Activated naive CD4-positive, alpha-beta T cell treated with anti-CD3 and anti-CD28 coated beads for 36 hours (primary cell): ENCODE results near the gene PEX19. TPM values are rescaled to one million over a fixed set of nuclear protein-coding genes. Genes with fewer than 3 reads are reported as not detected.

Source experiments
- CTCF ChIA-PET: fragments of 350-600 bp; sonication (Branson Sonifier 250); formaldehyde crosslinking; loops from one replicate; lab custom pipeline; 2021; ENCODE audit warnings: antibody characterized with exemption; lab: Charles Lee
- DNase-seq: peaks from one replicate; pipeline ENCODE4 v3.0.0-alpha.2; 2020
- H3K27ac Mint-ChIP-seq: one replicate; pipeline ENCODE4 v1.8.0; 2021; ENCODE audit warnings: mild to moderate bottlenecking, mixed read lengths
- H3K27me3 Mint-ChIP-seq: one replicate; pipeline ENCODE4 v1.8.0; 2021; ENCODE audit warnings: low read depth, mixed read lengths
- H3K36me3 Mint-ChIP-seq: one replicate; pipeline ENCODE4 v1.8.0; 2021; ENCODE audit warnings: low read depth, mixed read lengths
- H3K4me1 Mint-ChIP-seq: one replicate; pipeline ENCODE4 v1.8.0; 2021; ENCODE audit warnings: low read depth, mixed read lengths
- H3K4me3 Mint-ChIP-seq: one replicate; pipeline ENCODE4 v1.8.0; 2021; ENCODE audit warnings: mild to moderate bottlenecking, moderate library complexity, mixed read lengths
- H3K9me3 Mint-ChIP-seq: one replicate; pipeline ENCODE4 v1.8.0; 2021; ENCODE audit warnings: mixed read lengths
- intact Hi-C: fragments of 100-400 bp; cut with micrococcal nuclease; formaldehyde crosslinking; loops from one replicate; pipeline ENCODE4 v1.15.1; 2023
- total RNA-seq, 2 experiments: library from RNA; stranded (reverse); gene quantifications; one replicate each; pipeline ENCODE4 v1.2.3, GENCODE V29; 2021

PEX19 gene
- total RNA-seq: 10 to 100 TPM; 58.3 to 65.4 TPM

DNA sequence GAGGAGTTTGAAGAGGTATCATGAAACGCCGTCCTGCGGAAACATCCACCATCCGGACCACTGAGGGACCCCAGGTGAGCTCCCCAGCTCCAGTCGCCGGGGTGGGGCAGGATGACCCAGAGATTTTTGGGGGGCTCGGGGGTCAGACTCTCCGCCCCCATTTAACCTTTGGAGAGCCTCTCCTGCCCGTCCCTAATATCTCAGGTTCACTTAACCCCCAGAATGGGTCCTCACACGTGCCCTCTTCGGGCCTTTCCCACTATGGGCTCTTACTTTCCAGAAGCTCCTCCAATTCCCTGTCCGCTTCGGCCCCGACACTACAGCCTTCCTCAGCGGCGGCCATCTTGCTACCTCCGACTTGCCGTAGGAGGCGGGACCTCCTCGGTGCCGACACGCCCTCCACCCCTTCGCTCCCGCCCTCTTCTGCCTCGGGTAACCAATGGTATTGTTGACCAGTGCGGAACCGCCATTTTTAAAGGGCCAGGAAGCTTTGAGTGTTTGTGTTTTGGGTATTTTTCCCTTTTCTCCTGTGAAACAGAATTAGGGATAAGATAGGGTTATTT is at the start of gene PEX19:
PEX19 (minus strand) TSS at position 352 of the 563 bp plus-strand sequence; CDS start at position 343, 9 bp downstream.
- H3K27ac Mint-ChIP-seq: peak within 1 kb of the TSS; percentile 87
- H3K9me3 Mint-ChIP-seq: no peaks in the 10 kb centered on the region
- peaks cover 18% of the 10 kb centered on the region for H3K4me1 Mint-ChIP-seq
- intact Hi-C loops: loop anchor here (1.0 kb wide), 3 partner anchors 24 to 187 kb away; partner anchors contain the start of gene IGSF8
- CTCF ChIA-PET: interaction anchor here (0.5 to 2.4 kb wide), 8 partner anchors 9 to 199 kb away, joined by 3 to 11 read pairs (median 5); partner anchors contain the start of gene CASQ1
- peak within 1 kb of the TSS; percentile 98 for H3K4me3 Mint-ChIP-seq
- peaks cover 14% of the 10 kb centered on the region for H3K36me3 Mint-ChIP-seq
- H3K27me3 Mint-ChIP-seq: no peaks in the 10 kb centered on the region
- peak; percentile 97 for DNase-seq

DNA sequence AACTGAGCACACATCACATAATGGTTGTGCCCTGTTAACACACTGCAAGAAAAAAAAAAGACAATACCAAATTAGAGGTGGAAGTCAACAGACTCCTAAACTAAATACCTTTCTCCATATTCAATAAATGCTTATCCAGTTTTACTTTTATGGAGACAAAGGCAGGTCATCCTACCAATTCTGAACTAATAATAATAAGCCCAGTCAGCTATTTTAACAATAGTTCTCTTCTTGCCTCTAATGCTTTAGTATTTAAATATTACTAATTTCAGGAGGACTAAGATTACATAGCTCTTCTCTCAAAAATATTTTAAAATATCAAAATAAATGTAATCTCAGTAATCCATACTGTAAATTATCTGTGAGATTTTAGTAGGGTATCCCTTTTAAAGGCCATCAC is 47.6 kb upstream of the PEX19 start:
- Mint-ChIP-seq H3K9me3 (no peaks in the 10 kb centered on the region), H3K36me3 (peaks cover 25% of the 10 kb centered on the region), H3K4me3 (no peak overlapping the region), H3K27ac (no peak overlapping the region), H3K27me3 (no peaks in the 10 kb centered on the region), H3K4me1 (no peaks in the 10 kb centered on the region)
- DNase-seq: no peak
- CTCF ChIA-PET: interaction anchor here (0.6 to 2.8 kb wide), 5 partner anchors 16 to 232 kb away, joined by 3 to 11 read pairs (median 3); no protein-coding TSS in a partner anchor
- intact Hi-C loops: no loop called here

- DNase-seq: no peak
- H3K27me3 Mint-ChIP-seq: no peaks in the 10 kb centered on the region
- H3K4me3 Mint-ChIP-seq: no peak overlapping the region
- H3K27ac Mint-ChIP-seq: no peak overlapping the region
- no peaks in the 10 kb centered on the region for H3K4me1 Mint-ChIP-seq
- peaks cover 31% of the 10 kb centered on the region for H3K36me3 Mint-ChIP-seq
- CTCF ChIA-PET: interaction anchor here (1.0 to 1.4 kb wide), 2 partner anchors 10 to 39 kb away, joined by 3 read pairs; no protein-coding TSS in a partner anchor
- no peaks in the 10 kb centered on the region for H3K9me3 Mint-ChIP-seq
- intact Hi-C loops: no loop called here
Observed at GRCh38 chr1:160330119-160330518, 45.2 kb upstream of the PEX19 start.

- intact Hi-C loops: no loop called here
- H3K36me3 Mint-ChIP-seq: peaks cover 30% of the 10 kb centered on the region
- H3K4me1 Mint-ChIP-seq: no peaks in the 10 kb centered on the region
- H3K27ac Mint-ChIP-seq: no peak overlapping the region
- CTCF ChIA-PET: interaction anchor here (0.8 to 1.7 kb wide), 4 partner anchors 18 to 48 kb away, joined by 3 to 5 read pairs (median 4); no protein-coding TSS in a partner anchor
- no peak overlapping the region for H3K4me3 Mint-ChIP-seq
- no peaks in the 10 kb centered on the region for H3K27me3 Mint-ChIP-seq
- DNase-seq: no peak
- no peaks in the 10 kb centered on the region for H3K9me3 Mint-ChIP-seq
Observed at GRCh38 chr1:160328184-160328583, 43.3 kb upstream of the PEX19 start.

- peaks cover 5% of the 10 kb centered on the region for H3K4me1 Mint-ChIP-seq
- H3K36me3 Mint-ChIP-seq: peaks cover 38% of the 10 kb centered on the region
- H3K9me3 Mint-ChIP-seq: no peaks in the 10 kb centered on the region
- H3K27ac Mint-ChIP-seq: no peak overlapping the region
- intact Hi-C loops: no loop called here
- no peak overlapping the region for H3K4me3 Mint-ChIP-seq
- no peaks in the 10 kb centered on the region for H3K27me3 Mint-ChIP-seq
- no peak for DNase-seq
- CTCF ChIA-PET: no interaction called here
Observed at GRCh38 chr1:160326418-160326817, 41.5 kb upstream of the PEX19 start.

GRCh38 chr1:160325252-160325651 is 40.3 kb upstream of the PEX19 start:
- no peak for DNase-seq
- no peaks in the 10 kb centered on the region for H3K9me3 Mint-ChIP-seq
- peaks cover 41% of the 10 kb centered on the region for H3K36me3 Mint-ChIP-seq
- H3K4me3 Mint-ChIP-seq: no peak overlapping the region
- no peaks in the 10 kb centered on the region for H3K27me3 Mint-ChIP-seq
- peaks cover 12% of the 10 kb centered on the region for H3K4me1 Mint-ChIP-seq
- intact Hi-C loops: no loop called here
- H3K27ac Mint-ChIP-seq: no peak overlapping the region
- CTCF ChIA-PET: interaction anchor here (0.7 kb wide), 1 partner anchor 34 kb away, joined by 3 read pairs; no protein-coding TSS in a partner anchor

- H3K27me3 Mint-ChIP-seq: no peaks in the 10 kb centered on the region
- no peak overlapping the region for H3K27ac Mint-ChIP-seq
- peaks cover 17% of the 10 kb centered on the region for H3K4me1 Mint-ChIP-seq
- intact Hi-C loops: no loop called here
- CTCF ChIA-PET: no interaction called here
- no peak for DNase-seq
- no peak overlapping the region for H3K4me3 Mint-ChIP-seq
- H3K9me3 Mint-ChIP-seq: no peaks in the 10 kb centered on the region
- peaks cover 47% of the 10 kb centered on the region for H3K36me3 Mint-ChIP-seq
Observed at GRCh38 chr1:160322831-160323230, 37.9 kb upstream of the PEX19 start.

- H3K27ac Mint-ChIP-seq: peak overlapping the region; percentile 25
- peaks cover 9% of the 10 kb centered on the region for H3K9me3 Mint-ChIP-seq
- CTCF ChIA-PET: interaction anchor here (0.9 to 1.0 kb wide), 2 partner anchors 17 to 24 kb away, joined by 3 read pairs; no protein-coding TSS in a partner anchor
Observed at GRCh38 chr1:160315359-160315758, 30.4 kb upstream of the PEX19 start.

GRCh38 chr1:160309571-160309970 is 24.6 kb upstream of the PEX19 start:
- Mint-ChIP-seq H3K4me3 (no peak overlapping the region), H3K27ac (no peak overlapping the region), H3K36me3 (peaks cover 43% of the 10 kb centered on the region), H3K4me1 (no peaks in the 10 kb centered on the region), H3K9me3 (no peaks in the 10 kb centered on the region), H3K27me3 (no peaks in the 10 kb centered on the region)
- DNase-seq: no peak
- CTCF ChIA-PET: no interaction called here
- intact Hi-C loops: no loop called here

More at GRCh38 chr1:160315359-160315758, 30.4 kb upstream of the PEX19 start:
- Mint-ChIP-seq H3K27me3 (no peaks in the 10 kb centered on the region), H3K4me1 (peaks cover 11% of the 10 kb centered on the region), H3K36me3 (peaks cover 69% of the 10 kb centered on the region), H3K4me3 (no peak overlapping the region)
- intact Hi-C loops: no loop called here
- no peak for DNase-seq

GRCh38 chr1:160309185-160309557 is 24.2 kb upstream of the PEX19 start:
- Mint-ChIP-seq H3K4me1 (no peaks in the 10 kb centered on the region), H3K9me3 (no peaks in the 10 kb centered on the region), H3K27ac (no peak overlapping the region), H3K36me3 (peaks cover 40% of the 10 kb centered on the region), H3K4me3 (no peak overlapping the region), H3K27me3 (no peaks in the 10 kb centered on the region)
- CTCF ChIA-PET: interaction anchor here (0.9 kb wide), 1 partner anchor 22 kb away, joined by 3 read pairs; no protein-coding TSS in a partner anchor
- no peak for DNase-seq
- intact Hi-C loops: no loop called here

DNA sequence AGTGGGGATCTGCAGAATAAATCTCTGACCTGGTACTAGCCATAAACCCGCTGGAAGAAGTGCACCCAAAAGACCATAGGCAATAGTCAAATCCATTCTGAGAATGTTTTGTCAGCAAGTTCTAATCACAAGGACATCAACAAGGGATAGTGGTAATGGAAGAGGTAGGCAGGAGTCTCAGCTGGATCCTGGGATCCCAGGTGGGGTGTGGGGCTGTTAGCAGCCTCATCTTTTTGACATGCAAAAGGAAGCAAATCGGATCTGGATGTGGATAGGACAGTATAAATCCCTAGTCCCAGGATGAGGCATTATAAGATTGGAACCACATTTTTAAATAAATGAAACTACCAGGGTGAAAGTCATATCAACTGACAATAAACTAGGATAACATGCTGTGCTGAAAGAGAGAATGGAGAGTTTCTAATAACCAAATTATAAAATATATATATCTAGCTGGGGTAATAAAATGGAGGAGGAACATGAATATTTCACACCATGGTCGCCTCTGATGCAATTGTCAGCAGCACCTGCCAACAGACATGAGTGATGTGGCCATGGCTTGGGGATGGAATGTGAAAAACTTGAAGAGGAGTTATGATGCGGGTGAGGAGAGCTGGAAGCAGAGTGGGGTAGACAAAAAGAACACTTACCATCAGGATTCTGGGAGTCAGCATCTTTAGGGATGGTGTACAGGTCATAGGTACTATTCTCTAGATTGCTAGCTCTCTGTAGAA is 23.7 kb upstream of the PEX19 start:
- no peaks in the 10 kb centered on the region for H3K27me3 Mint-ChIP-seq
- DNase-seq: no peak
- CTCF ChIA-PET: interaction anchor here (0.9 kb wide), 1 partner anchor 22 kb away, joined by 3 read pairs; no protein-coding TSS in a partner anchor
- peaks cover 37% of the 10 kb centered on the region for H3K36me3 Mint-ChIP-seq
- no peaks in the 10 kb centered on the region for H3K9me3 Mint-ChIP-seq
- intact Hi-C loops: no loop called here
- H3K4me3 Mint-ChIP-seq: no peak overlapping the region
- H3K4me1 Mint-ChIP-seq: no peaks in the 10 kb centered on the region
- H3K27ac Mint-ChIP-seq: no peak overlapping the region

DNA sequence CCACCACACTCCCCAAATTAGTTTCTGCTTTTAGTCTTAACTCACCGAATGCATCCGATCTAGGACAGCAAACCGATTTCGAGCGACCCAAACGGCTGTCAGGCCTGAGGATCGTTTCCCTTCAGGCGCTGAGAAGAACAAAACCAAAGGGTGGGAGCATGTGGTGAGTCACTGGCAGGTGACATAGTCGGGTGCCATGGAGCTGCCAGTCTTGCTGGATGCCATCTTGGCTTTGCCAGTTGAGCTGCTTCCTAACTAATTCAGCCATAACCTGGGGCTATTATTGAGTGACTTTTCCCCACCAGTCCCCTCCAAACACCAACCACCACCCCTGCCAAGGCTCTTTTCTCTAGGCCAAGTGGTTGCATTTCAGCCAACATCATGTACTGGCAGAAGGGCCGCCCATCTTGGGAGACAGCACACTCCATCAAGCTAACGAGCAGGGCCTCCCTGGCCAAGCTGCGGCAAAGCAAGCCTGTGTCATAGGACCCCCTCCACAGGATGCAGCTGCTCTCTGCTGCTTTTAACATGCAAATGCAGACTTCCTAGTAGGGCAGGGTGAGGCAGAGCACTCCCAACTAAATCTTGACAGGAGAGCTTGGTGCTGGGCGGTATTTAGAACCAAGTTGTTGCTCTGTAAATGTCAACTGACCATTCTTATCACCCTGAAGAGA is 22.3 kb upstream of the PEX19 start:
- CTCF ChIA-PET: interaction anchor here (0.7 to 2.4 kb wide), 2 partner anchors 16 to 28 kb away, joined by 4 to 8 read pairs; no protein-coding TSS in a partner anchor
- DNase-seq: no peak
- H3K4me3 Mint-ChIP-seq: no peak overlapping the region
- peaks cover 35% of the 10 kb centered on the region for H3K36me3 Mint-ChIP-seq
- H3K27me3 Mint-ChIP-seq: no peaks in the 10 kb centered on the region
- intact Hi-C loops: no loop called here
- no peaks in the 10 kb centered on the region for H3K4me1 Mint-ChIP-seq
- no peak overlapping the region for H3K27ac Mint-ChIP-seq
- H3K9me3 Mint-ChIP-seq: no peaks in the 10 kb centered on the region
